Measurements from ENCODE around the gene PLA2G3.
"Not testable (repeated sequence)": the region's sequence is repeated elsewhere in the genome, so short reads cannot be mapped to it uniquely, and the experiment has no call there.

PLA2G3 gene

GRCh38 chr22:31139866-31140716 lies at the start of gene PLA2G3:
Gene PLA2G3 (minus strand): TSS chr22:31140508. CDS start chr22:31140354, 154 bp downstream.
- DNase-seq, result no peak

GRCh38 chr22:31187627-31188026 lies 47.3 kb upstream of the PLA2G3 start:
- no peak for DNase-seq

- no peak for DNase-seq
Measured at GRCh38 chr22:31185056-31185455, 44.7 kb upstream of the PLA2G3 start.

- no peak for DNase-seq
Measured at GRCh38 chr22:31184015-31184414, 43.7 kb upstream of the PLA2G3 start.

GRCh38 chr22:31179345-31179744 lies 39.0 kb upstream of the PLA2G3 start:
- no peak for DNase-seq

GRCh38 chr22:31178859-31179258 lies 38.6 kb upstream of the PLA2G3 start:
- DNase-seq, result no peak

GRCh38 chr22:31177420-31178162 lies 37.3 kb upstream of the PLA2G3 start:
- DNase-seq, result no peak

GRCh38 chr22:31176923-31177322 lies 36.6 kb upstream of the PLA2G3 start:
- no peak for DNase-seq

GRCh38 chr22:31173386-31174145 lies 33.3 kb upstream of the PLA2G3 start:
- DNase-seq, result no peak

GRCh38 chr22:31171734-31172133 lies 31.4 kb upstream of the PLA2G3 start:
- not testable (repeated sequence) for DNase-seq

GRCh38 chr22:31170971-31171370 lies 30.7 kb upstream of the PLA2G3 start:
- no peak for DNase-seq

GRCh38 chr22:31162015-31162765 lies 21.9 kb upstream of the PLA2G3 start:
- DNase-seq, result no peak

- no peak for DNase-seq
Measured at GRCh38 chr22:31161386-31161785, 21.1 kb upstream of the PLA2G3 start.

- peak in 1 of 4 experiments; percentile 9 for DNase-seq
Measured at GRCh38 chr22:31160328-31160978, 20.1 kb upstream of the PLA2G3 start.

- no peak for DNase-seq
Measured at GRCh38 chr22:31155422-31155821, 15.1 kb upstream of the PLA2G3 start.

- no peak for DNase-seq
Measured at GRCh38 chr22:31154975-31155374, 14.7 kb upstream of the PLA2G3 start.

GRCh38 chr22:31153357-31153756 lies 13.0 kb upstream of the PLA2G3 start:
- no peak for DNase-seq

- no peak for DNase-seq
Measured at GRCh38 chr22:31151872-31152271, 11.6 kb upstream of the PLA2G3 start.

GRCh38 chr22:31150615-31151014 lies 10.3 kb upstream of the PLA2G3 start:
- no peak for DNase-seq

GRCh38 chr22:31148953-31149627 lies 8.8 kb upstream of the PLA2G3 start:
- no peak for DNase-seq

- no peak for DNase-seq
Measured at GRCh38 chr22:31148488-31148887, 8.2 kb upstream of the PLA2G3 start.
